ENCODE measurements around the gene NHERF2.

Gene NHERF2

GRCh38 chr16:1991135-1991551 is 35.6 kb upstream of the NHERF2 start:
- DNase-seq = peak; percentile 33

- DNase-seq = no peak
Observed at GRCh38 chr16:1991588-1991947, 35.1 kb upstream of the NHERF2 start.

DNA sequence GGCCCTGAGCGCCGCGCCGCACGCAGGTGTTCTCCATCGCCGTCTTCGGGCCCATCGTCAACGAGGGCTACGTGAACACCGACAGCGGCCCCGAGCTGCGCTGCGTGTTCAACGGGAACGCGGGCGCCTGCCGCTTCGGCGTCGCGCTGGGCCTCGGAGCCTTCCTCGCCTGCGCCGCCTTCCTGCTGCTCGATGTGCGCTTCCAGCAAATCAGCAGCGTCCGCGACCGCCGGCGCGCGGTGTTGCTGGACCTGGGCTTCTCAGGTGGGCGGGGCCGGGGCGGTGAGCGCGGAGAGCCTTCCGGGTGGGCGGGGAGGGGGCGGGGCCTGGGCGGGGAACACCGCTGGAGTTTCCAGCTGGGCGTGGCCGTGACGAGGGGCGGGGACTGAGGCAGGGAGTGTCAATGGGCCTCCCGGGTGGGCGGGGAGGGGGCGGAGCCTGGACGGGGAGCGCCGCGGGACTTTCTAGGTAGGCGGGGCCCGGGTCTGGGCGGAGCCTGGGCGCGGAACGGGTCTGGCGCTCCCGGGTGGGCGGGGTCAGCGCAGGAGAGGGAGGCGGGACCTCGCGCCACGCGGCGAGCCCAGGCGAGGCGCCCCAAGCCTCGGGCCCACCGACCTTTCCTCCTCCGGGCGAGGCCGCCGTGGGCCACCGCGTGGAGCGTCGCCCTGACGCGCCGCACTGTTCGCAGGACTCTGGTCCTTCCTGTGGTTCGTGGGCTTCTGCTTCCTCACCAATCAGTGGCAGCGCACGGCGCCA is 34.6 kb upstream of the NHERF2 start:
- peak; percentile 97 for DNase-seq

GRCh38 chr16:1992704-1993317 is 33.9 kb upstream of the NHERF2 start:
- DNase-seq = no peak

DNA sequence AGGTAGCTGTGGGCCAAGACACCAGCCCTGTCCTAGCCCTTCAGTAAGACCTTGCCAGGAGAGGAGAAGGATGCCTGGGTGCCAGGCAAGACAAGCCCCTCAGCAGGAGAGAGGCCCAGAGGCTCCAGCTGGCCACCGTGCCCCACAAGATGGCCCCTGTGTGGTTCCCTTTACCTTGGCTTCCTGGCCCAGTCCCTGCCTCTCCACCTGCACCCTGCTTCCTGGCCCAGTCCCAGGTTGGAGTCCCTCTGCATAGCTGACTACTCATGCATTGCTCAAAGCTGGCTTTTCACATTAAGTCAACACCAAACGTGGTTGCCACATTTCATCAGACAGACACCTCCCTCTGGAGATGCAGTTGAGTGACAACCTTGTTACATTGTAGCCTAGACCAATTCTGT is 33.0 kb upstream of the NHERF2 start:
- DNase-seq = no peak

- no peak for DNase-seq
Observed at GRCh38 chr16:1997494-1998359, 29.0 kb upstream of the NHERF2 start.

DNA sequence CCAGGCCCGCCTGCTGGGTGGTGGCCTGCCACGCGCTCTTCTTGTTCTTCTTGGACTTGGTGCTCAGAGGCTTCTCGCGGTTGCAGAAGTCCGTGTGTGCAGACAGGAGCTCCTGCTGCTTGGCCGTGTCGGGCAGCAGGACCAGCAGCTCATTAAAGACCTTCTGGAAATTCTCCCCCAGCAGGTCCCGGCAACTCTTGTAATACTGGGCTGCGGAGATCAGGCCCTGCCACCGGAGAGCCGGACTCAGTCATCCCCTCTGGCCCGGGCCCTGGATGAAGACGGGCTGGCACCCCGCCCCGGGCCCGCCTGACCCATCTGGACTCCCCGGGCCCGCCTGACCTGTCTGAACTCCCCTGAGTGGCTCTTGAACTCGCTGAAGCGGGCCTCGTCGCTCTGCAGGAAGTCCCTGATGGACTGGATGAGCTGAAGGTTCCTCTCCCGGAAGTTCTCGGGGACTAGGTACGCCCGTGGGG is 28.3 kb upstream of the NHERF2 start:
- no peak for DNase-seq

DNA sequence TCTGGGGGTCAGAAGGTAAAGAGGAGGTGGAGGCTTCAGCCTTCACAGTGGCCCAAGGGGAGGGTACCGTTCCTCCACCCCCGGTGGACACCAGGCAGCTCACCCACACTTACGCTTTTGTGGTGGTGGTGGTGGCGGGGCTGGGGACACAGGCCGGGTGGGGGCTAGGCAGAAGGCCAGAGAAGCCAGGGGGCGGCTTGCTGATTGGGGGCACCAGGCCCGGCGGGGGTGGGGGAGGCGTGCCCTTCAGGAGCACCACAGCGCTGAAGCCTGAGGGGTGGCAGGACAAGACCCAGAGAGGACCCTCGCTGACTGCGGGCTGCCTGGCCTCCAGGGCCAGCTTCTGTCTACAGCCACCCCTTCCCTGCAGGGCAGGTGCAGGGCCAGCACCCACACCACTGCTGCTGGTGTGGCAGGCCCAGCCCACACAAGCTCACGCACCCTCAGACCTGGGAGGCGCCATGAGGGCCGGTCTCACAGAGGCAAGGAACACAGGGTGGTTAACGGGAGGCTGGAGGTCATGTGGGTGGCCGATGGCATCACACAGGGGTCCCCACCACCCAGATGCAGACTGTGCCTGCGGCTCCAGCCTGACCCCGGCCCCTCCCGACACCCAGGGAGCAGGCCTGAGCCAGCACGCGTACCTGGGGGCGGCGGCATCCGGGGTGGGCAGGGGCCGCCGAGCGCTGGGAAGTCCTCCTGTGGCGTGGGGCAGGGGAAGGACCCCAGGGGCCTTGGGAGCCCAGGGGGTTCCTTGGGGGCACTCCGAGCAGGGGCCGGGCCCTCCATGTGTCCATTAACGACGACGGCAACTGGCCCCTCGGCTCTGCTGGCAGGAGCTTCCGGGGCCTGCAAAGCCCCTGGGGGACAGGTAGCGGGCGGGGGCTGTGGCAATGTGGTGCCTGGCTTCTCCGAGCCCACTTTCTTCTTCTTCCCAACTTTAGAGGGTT is 27.6 kb upstream of the NHERF2 start:
- no peak for DNase-seq

DNA sequence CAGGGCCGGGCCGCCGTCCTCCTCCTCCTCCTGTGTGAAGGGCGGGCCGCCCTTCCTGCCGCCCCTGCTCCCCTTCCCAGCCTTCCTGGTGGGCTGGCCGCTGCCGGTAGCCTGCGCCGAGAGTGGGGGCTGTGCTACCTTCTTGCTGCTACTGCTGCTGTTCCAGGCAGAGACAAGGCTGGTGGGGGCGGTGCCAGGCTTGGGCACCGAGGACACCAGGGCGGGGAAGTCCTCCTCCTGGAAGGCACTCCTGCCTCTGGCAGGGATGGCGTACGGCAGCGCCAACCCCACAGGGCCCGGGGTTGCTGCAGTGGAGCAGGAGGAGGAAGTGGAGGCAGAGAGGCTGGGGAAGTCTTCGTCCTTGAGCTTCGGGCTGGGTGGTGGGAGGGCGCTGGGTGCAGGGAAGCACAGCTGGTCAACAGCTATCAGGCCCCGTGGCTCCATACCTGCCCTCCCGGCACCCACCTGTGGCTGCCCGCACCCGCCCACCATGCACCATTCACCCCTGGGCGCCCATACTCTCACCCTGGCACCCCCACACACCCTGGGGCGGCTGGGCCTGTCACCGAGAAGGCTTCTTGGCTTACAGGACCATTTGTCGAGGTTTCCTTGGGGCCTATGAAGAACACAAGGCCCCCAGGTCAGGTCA is 26.7 kb upstream of the NHERF2 start:
- no peak for DNase-seq

- DNase-seq = no peak
Observed at GRCh38 chr16:2001035-2001434, 25.7 kb upstream of the NHERF2 start.

- DNase-seq = no peak
Observed at GRCh38 chr16:2001456-2002355, 25.0 kb upstream of the NHERF2 start.

GRCh38 chr16:2002406-2003230 is 24.1 kb upstream of the NHERF2 start:
- no peak for DNase-seq

DNA sequence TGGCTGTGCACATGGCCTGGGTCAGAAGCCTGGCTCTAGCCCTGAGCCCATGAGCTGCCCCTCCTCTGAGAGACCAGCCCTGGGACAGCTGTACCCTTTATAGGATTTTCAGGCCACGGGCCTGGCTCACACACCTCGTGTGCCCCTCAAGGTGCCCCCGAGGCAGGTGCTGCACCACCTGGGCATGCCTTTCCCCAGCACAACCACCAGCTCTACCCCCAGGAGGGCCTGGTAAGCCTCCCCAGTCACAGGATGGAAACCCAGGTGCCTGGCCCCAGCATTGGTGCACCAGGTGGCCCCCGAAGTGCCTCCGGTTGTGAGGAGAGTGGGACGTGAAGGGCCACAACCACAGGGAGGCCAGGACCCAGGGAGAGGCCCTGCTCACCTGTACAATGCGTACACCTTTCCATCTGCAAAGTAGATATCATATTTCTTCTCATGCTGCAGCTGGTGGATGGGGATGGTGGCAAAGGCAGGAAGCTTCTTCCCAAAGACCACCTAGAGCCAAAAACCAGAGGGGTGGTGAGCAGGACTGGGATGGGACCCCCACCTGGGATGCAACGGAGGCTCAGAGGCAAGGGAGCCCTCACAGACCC is 23.4 kb upstream of the NHERF2 start:
- no peak for DNase-seq

DNA sequence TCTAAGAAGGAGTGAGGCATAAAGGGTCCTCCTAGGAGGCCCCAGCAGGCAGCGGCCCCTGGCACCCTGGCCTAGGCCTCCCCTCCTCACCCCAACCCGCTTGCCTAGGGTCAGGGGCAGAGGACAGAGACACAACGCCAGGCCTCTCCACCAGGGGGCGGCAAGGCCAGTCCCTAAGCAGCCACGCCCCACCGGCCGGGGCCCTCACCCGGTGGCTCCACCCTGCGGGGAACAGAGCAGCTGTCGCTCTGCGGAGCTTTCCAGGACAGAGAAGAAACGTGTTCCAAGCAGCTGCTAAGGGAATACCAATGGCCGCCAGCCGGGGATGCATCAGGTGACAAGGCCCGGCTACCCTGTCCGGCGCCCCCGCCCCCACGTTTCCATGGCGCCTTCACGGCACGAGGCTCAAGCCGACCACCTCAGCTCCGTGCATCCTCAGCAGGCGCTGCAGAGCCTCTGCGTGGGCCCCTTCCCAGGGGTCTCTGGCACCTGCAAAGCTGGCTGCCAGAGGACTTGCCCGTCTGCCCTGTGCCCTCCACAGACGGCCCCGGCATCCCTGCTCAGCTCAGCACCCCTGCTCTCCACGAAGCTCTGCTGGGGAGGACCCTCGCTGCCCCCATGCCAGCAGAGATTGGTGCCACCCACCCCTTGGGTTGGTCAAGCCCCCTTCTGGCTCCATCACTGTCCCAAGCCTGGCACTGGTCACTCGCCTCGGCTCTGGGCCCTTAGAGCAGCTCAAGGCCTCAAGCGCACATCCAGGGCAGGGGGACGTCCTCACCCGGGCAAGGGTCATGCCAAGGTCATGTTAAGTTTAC is 22.7 kb upstream of the NHERF2 start:
- DNase-seq = peak; percentile 82

DNA sequence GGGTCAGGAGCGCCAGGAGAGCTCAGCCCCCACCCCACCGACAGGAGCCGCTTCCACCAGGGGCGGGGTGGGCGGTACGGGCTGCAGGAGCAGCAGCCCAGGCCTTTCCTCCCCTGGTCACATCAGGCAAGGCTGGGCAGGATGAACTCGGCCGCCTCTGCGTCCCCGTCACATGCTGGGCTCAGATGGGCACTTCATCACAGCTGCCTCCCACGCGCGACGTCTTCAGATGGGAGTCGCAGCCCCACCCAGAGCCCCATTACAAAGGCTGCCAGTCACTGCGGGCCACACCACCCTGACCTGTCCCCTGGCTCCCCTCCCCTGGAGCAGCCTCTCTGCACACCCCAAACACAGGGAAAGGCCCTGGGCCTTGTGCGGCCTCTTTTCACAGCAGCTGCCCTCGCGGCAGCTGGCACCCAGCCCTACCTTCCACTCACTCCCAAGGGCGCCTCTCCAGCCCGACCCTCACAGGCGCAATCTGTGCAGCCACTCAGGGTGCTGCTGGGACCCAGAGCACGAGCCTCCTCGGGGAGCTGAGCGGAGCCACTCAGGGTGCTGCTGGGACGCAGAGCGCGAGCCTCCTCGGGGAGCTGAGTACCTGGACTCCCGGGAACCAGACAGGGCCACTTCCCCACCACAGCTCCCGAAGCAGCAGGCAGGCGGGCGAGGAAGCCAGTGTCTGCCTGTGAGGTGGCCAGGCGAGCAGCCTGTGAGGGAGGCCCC is 21.7 kb upstream of the NHERF2 start:
- no peak for DNase-seq

- DNase-seq = no peak
Observed at GRCh38 chr16:2005646-2006045, 21.1 kb upstream of the NHERF2 start.

- no peak for DNase-seq
Observed at GRCh38 chr16:2006317-2006716, 20.4 kb upstream of the NHERF2 start.

Data from stimulated activated naive CD4-positive, alpha-beta T cell treated with Interleukin-2 at 50 U/mL for 16 hours (primary cell).